ENCODE results near the gene SSPN.
A peak's percentile ranks its signal among the peaks of the same experiment; 100 is the strongest.

Gene SSPN

GRCh38 chr12:26187014-26187798 lies 8.2 kb upstream of the SSPN start:
- DNase-seq (ENCODE audit: low read depth, low spot score): no peak

DNA sequence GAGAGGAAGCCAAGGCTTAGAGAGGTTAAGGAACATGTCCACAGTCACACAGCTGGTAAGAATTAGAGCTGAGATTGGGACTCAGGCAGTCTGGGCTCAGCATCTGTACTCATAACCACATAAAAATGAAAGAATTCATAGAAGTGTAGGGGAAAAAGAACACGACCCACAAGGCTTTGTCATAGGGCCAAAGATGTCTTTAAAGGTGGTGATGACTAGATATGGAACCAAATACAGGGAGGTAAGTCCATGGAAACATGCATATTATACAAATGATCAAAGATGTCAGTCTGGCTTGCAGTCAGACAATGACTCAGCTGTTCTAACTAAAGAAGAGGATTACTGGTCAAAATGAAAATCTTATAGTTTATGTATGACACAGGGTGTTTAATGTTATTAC lies 7.2 kb upstream of the SSPN start:
- no peak for DNase-seq (ENCODE audit: low read depth, low spot score)

DNA sequence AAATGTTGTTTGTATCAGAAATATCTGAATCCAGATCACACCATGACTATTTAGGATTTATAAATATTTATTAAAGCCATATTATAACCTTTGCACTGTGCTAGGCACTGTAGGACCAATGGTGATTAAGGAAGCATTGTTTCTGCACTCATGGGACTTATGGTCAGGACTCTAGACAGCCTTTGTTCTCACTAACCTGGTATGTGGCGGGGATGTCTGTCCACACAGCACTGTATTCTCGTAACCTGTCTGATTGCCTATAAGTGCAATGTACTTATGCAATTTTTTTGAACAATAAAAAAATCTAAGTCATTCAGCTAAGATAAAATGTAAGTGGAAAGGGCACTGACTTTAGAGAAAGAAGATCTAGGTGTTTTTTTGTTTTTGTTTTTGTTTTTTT lies 6.7 kb upstream of the SSPN start:
- DNase-seq (ENCODE audit: low read depth, low spot score): no peak

- no peak for DNase-seq (ENCODE audit: low read depth, low spot score)
Measured at GRCh38 chr12:26192142-26192541, 3.2 kb upstream of the SSPN start.

GRCh38 chr12:26193539-26193938 lies 1.8 kb upstream of the SSPN start:
- DNase-seq (ENCODE audit: low read depth, low spot score): no peak

GRCh38 chr12:26195641-26196420 lies 458 bp downstream of the SSPN start:
- DNase-seq (ENCODE audit: low read depth, low spot score): peak; percentile 22

GRCh38 chr12:26196421-26196716 lies 996 bp downstream of the SSPN start:
- peak; percentile 8 for DNase-seq (ENCODE audit: low read depth, low spot score)

DNA sequence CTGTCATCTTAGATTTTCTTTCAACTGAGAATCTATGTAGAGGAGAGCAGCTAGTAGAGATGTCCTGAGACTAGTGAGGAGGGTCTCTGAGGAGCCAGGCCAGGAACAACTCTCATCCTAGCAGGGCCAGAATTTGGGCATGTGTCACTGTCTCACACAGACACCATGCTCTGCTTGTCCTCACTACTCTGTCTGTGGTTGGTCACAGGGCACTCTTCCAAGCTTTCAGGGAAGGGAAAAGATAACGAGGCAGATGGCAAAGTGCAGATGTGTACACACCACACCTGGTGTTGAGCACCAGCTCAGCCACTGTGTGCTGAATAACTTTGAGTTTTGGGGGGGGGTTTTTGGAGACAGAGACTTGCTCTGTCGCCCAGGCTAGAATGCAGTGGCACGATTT lies 2.5 kb downstream of the SSPN start:
- no peak for DNase-seq (ENCODE audit: low read depth, low spot score)

GRCh38 chr12:26198742-26199141 lies 3.4 kb downstream of the SSPN start:
- no peak for DNase-seq (ENCODE audit: low read depth, low spot score)

GRCh38 chr12:26203167-26203780 lies 7.9 kb downstream of the SSPN start:
- no peak for DNase-seq (ENCODE audit: low read depth, low spot score)

GRCh38 chr12:26204612-26205289 lies 9.4 kb downstream of the SSPN start:
- DNase-seq (ENCODE audit: low read depth, low spot score): no peak

DNA sequence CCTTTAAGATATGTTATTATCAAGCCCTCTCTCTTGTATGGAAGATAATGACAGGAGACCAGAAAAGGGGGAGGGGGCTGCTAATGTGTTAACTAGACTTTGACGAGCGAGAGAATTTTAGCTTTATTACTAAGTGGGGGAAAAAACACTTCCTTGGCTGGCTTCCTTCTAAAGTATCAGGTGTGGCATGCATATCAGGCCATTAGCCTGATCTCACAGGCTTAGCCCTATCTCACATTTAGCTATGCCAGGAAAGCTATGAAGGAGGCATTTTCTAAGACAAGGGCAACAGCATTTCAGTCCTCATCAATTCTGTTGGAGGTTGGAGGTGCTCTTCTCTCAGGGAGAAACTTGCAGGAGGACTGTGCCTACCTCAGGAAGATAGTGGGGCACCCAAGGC lies 9.9 kb downstream of the SSPN start:
- DNase-seq (ENCODE audit: low read depth, low spot score): no peak

DNA sequence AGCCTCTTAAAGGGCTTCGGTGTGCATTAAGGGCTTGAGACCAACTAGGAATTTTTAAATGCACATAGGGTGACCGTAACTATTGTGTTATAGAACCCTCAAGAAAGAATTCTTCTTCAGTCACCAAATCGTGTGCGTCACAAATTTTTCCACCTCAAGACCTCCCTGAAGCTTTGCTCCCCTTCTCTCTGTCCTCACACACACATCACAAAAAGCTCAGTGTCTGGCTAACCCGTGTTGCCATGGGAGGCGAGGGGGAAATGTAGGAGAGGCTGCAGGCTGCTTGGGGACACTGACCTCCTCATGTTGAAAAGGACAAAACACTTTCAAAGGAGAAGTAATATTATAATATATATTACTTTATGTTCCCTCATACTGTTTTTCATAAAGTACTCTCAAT lies 10.6 kb downstream of the SSPN start:
- DNase-seq (ENCODE audit: low read depth, low spot score): no peak

- no peak for DNase-seq (ENCODE audit: low read depth, low spot score)
Measured at GRCh38 chr12:26211331-26211730, 16.0 kb downstream of the SSPN start.

GRCh38 chr12:26212396-26212795 lies 17.0 kb downstream of the SSPN start:
- no peak for DNase-seq (ENCODE audit: low read depth, low spot score)

DNA sequence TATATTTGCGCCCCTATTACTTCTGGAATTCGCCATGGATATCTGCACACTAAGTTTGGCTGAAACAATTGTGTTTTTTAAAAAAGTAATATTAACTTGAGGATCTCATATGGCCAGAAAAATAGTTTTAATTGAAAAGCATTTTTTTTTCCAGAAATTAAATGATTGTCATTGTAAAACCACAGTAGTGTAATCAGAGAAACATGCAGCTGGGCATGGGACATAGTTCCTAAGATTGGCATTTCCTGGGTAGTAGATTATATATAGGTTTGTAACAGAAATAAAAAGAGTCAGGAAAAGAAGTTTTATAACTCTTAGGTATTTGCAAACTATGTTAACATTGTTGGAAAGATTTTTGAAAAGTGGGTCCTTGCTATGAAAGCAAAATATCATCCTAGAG lies 17.6 kb downstream of the SSPN start:
- DNase-seq (ENCODE audit: low read depth, low spot score): no peak

GRCh38 chr12:26214121-26214520 lies 18.7 kb downstream of the SSPN start:
- DNase-seq (ENCODE audit: low read depth, low spot score): no peak

- DNase-seq (ENCODE audit: low read depth, low spot score): no peak
Measured at GRCh38 chr12:26219736-26220135, 24.4 kb downstream of the SSPN start.

DNA sequence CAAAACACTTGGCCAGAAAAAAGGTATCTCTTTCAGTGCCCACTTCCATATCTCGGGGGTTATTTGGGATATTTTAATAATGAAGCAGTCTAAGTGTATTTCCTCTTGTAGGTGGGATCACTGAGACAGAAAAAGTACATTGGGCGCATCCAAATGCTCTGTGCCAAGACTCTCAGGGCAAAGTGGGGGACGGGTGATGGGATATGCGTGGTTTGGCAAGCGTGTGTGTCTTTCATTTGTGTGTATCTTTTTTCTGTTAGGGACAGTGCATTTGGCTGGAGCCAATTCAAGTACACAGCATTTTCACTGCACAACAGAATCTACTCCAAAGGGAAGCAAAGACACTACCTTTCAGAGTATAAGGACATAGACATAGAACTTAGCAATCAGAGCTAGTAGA lies 29.3 kb downstream of the SSPN start:
- DNase-seq (ENCODE audit: low read depth, low spot score): no peak

GRCh38 chr12:26226122-26226521 lies 30.7 kb downstream of the SSPN start:
- DNase-seq (ENCODE audit: low read depth, low spot score): no peak

DNA sequence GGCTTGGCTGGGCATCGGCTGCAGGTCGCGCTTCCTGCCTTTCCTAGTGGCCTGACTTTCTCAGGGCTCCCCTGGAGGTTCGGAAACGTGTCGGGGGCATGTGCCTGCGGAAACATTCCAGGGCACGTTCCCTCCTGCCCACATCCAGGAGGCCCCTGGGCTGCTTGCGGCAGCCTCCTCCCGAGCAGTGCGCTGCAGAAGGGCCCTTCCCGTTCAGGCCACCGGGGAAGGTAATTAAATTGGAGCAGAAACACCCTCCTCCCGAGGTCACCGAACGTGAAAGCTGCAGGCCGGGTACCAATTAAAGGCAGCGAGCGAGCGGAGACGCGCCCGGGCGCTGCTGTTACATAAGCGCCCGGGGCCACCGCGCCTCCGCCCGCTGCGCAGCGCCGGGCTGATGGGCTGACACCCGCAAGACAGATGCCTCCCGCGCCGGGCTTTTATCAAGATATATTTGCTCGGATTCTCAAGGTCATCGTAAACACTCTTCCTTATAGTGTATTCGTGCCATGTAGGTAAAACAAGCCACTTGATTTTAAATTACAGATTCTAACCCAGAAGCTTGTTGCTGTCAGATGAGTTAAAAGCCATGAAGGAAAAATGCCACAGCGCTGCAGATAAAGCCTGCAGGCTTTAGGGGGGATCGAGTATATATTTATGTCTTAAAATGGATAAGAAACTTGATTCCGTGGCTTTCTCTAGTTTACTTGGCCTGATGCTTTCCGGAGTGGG lies 31.4 kb downstream of the SSPN start:
- DNase-seq (ENCODE audit: low read depth, low spot score): no peak

DNA sequence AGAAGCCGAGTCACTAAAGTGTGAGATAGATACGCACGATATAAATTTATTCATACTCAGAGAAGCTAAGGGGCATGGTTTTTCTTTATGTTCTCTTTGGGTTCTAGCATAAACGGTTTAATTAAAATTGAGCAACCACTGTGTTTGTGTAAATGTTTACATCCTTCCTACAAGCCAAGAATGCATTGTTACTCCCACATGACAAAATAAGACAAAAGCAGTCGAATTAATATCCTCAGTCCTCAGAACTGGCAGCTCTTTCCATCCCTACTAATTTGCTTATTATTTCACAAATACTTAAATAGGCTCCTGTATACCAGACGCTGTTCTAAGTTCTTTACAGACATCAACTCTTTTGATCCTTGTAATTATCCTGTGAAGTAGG lies 32.0 kb downstream of the SSPN start:
- DNase-seq (ENCODE audit: low read depth, low spot score): no peak
